Measurements from ENCODE around the gene CORO6. TPM values are rescaled to one million over a fixed set of nuclear protein-coding genes. Genes with fewer than 3 reads are reported as not detected.

CORO6 gene
- total RNA-seq, 1 donor from 2014 or later, result 22.0 TPM

DNA sequence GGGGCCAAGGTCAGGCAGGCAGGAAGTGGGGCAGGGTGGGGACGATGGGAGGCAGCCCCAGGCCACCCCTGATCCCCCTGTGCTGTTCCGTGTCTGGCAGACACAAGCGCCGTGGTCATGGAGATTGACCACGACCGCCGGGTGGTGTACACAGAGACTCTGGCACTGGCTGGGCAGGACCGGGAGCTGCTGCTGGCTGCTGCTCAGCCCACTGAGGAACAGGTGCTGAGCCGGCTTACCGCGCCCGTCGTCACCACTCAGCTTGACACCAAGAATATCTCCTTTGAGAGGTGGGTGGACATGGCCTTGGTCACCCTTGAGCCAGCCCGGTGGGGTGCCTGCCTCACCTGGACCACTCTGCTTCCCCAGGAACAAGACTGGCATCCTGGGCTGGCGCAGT, 13.7 kb downstream of the CORO6 start:
- H3K9me3 ChIP-seq, result no peaks in the 10 kb centered on the region
- no peak overlapping the region for H3K27ac ChIP-seq
- DNase-seq (ENCODE audit: low spot score in 2 of 2), result no peak
- H3K36me3 ChIP-seq, result no peaks in the 10 kb centered on the region
- no peak overlapping the region for H3K4me3 ChIP-seq
- TF ChIP-seq, protein P1, sequence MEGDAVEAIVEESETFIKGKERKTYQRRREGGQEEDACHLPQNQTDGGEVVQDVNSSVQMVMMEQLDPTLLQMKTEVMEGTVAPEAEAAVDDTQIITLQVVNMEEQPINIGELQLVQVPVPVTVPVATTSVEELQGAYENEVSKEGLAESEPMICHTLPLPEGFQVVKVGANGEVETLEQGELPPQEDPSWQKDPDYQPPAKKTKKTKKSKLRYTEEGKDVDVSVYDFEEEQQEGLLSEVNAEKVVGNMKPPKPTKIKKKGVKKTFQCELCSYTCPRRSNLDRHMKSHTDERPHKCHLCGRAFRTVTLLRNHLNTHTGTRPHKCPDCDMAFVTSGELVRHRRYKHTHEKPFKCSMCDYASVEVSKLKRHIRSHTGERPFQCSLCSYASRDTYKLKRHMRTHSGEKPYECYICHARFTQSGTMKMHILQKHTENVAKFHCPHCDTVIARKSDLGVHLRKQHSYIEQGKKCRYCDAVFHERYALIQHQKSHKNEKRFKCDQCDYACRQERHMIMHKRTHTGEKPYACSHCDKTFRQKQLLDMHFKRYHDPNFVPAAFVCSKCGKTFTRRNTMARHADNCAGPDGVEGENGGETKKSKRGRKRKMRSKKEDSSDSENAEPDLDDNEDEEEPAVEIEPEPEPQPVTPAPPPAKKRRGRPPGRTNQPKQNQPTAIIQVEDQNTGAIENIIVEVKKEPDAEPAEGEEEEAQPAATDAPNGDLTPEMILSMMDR (IDR thresholded peaks at IDR 0.05), result no peak
- H3K27me3 ChIP-seq, result no peaks in the 10 kb centered on the region
- peaks cover 3 to 9% of the 10 kb centered on the region in 2 donors for H3K4me1 ChIP-seq
- intact Hi-C loops (cut with DNase I), result no loop called here

DNA sequence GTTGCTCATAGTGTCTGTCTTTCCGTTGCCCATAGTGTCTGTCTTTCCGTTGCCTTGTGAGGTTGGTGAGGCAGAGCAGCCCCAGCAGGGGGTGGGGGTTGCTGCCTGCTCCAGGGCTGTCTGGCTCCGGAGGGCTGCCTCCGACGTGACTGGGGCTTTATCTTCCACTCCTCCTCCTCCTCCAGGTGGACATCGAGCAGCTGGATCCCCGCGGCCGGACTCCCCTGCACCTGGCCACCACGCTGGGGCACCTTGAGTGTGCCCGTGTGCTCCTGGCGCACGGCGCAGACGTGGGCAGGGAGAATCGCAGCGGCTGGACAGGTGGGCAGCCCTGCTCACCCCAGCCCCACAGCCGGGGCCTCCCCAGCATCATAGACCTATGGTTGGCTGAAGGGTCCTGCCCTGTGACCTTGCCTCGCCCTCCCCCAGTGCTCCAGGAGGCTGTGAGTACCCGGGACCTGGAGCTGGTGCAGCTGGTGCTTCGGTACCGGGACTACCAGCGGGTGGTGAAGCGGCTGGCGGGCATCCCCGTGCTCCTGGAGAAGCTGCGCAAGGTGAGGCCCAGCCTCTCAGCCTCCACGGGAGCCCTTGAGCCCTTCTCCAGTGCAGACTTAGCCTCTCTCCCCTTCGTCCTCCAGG, 15.0 kb downstream of the CORO6 start:
- Histone ChIP-seq H3K4me3 (no peak overlapping the region), H3K27me3 (no peaks in the 10 kb centered on the region), H3K36me3 (no peaks in the 10 kb centered on the region), H3K4me1 (no peaks in the 10 kb centered on the region), H3K9me3 (no peaks in the 10 kb centered on the region), H3K27ac (no peak overlapping the region)
- no peak for DNase-seq (ENCODE audit: low spot score in 2 of 2)
- TF ChIP-seq, protein P1 (IDR thresholded peaks at IDR 0.05), result no peak
- intact Hi-C loops (cut with DNase I), result no loop called here

DNA sequence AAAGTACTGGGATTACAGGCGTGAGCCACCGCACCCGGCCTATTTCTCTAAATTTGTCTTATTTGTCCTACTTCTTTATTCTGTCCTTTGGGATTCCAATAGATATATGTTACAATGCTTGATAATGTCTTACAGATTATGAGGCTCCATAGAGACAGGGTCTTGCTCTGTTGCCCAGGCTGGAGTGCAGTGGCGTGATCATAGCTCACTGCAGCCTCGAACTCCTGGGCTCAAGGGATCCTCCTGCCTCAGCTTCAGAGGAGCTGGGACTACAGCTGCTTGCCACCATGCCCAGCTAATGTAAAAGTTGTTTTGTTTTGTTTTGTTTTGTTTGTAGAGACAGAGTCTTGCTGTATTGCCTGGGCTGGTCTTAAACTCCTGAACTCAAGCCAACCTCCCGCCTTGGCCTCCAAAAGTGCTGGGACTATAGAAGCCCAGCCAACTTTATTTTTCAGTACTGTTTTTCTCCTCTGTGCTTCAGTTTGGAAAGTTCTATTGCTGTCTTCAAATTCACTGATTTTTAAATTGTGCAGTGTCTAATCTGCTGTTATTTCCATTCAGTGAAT, 19.5 kb downstream of the CORO6 start:
- Histone ChIP-seq H3K27me3 (no peaks in the 10 kb centered on the region), H3K27ac (no peak overlapping the region), H3K9me3 (no peaks in the 10 kb centered on the region), H3K36me3 (no peaks in the 10 kb centered on the region), H3K4me1 (no peaks in the 10 kb centered on the region), H3K4me3 (no peak overlapping the region)
- TF ChIP-seq, protein P1 (IDR thresholded peaks at IDR 0.05), result no peak
- no peak for DNase-seq (ENCODE audit: low spot score in 2 of 2)
- intact Hi-C loops (cut with DNase I), result no loop called here

DNA sequence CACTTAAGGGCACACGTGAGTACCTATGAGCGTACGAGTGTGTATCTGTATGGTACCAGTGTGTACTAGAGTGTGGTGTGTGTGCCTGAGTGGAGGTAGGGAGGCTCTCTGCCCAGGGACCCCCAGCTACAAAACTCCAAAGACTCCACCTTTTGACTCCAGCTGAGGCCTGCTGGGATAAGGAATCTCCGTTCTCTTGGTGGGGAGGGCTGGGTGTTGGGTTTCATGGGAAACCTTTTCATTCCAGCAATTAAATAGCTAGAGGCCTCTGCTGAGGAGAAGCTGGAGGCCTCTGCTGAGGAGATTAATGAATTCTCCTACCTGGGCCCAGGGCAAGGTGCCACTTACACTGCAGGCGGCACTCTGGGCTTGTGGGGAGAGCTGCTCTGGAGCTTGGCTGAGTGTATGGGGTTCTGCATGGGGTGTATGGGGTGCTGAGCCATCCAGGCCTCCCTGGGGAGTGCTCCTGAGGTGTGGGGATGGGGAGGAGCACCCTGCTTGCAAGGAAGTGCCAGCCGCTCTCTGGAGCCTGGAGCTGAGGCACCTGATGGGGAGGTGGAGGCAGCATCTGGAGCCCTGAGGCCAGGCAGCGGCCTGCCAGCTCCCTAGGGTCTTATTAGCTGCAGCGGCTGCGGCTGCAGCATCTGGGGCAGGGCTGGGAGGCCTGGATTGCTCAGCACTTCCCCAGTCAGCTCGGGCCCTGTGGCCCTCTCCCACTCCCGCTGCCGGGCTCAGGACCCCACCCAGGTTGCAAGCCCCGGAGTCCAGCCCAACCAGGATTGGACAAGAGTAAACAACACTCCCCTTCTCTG, 25.1 kb downstream of the CORO6 start:
- Histone ChIP-seq H3K4me1 (peaks cover 5 to 8% of the 10 kb centered on the region in 2 donors), H3K4me3 (no peak overlapping the region)

DNA sequence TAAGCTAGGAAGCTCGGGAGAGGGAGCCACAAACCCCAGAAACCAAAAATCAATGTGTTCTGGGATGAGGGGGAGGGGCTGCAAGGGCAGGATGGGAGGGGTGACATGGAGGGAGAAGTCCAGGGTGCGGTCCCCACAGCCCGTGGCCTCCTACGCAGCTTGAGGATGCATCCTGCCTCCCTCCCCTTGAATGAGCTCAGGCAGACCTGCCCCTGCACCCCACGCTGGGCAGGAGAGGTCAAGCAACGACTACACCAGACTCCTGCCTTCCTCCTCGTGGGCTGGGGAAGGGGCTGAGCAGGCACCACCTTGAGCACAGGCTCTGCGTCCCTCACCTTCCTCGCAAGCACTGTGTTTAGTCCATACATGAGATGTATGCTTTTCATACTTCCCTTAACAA, 25.9 kb downstream of the CORO6 start:
- Histone ChIP-seq H3K27me3 (no peaks in the 10 kb centered on the region), H3K9me3 (no peaks in the 10 kb centered on the region), H3K27ac (no peak overlapping the region), H3K4me3 (no peak overlapping the region), H3K36me3 (no peaks in the 10 kb centered on the region), H3K4me1 (peaks cover 13 to 15% of the 10 kb centered on the region in 2 donors)
- DNase-seq (ENCODE audit: low spot score in 2 of 2), result no peak
- intact Hi-C loops (cut with DNase I), result no loop called here
- TF ChIP-seq, protein P1 (IDR thresholded peaks at IDR 0.05), result no peak

More for the DNA sequence above, 25.1 kb downstream of the CORO6 start:
- Histone ChIP-seq H3K9me3 (no peaks in the 10 kb centered on the region), H3K27ac (no peak overlapping the region), H3K27me3 (no peaks in the 10 kb centered on the region), H3K36me3 (no peaks in the 10 kb centered on the region)
- intact Hi-C loops (cut with DNase I), result no loop called here
- TF ChIP-seq, protein P1 (IDR thresholded peaks at IDR 0.05), result no peak
- no peak for DNase-seq (ENCODE audit: low spot score in 2 of 2)

Data from ascending aorta (tissue), 2 donors.